Karpas-422 (cell line): Measurements from ENCODE around the gene TMC4. TPM values are rescaled to one million over a fixed set of nuclear protein-coding genes. Genes with fewer than 3 reads are reported as not detected.
"Not testable (repeated sequence)": the region's sequence is repeated elsewhere in the genome, so short reads cannot be mapped to it uniquely, and the experiment has no call there.

Experiments used
- DNase-seq: peaks from one replicate; pipeline ENCODE4 v3.0.0-alpha.2; 2015
- H2AFZ ChIP-seq: fragments of 200-600 bp; sonication (generic); 2 replicates; pipeline ENCODE4 v1.6.1; 2014; ENCODE audit warnings: antibody characterized with exemption, low read length, mixed read lengths
- H3K27ac ChIP-seq: fragments of 200-600 bp; sonication (generic); 2 replicates; pipeline ENCODE4 v1.5.1; 2014; ENCODE audit warnings: mild to moderate bottlenecking, low read length, moderate library complexity
- H3K27me3 ChIP-seq: fragments of 200-600 bp; sonication (generic); 2 replicates; pipeline ENCODE4 v1.6.1; 2014; ENCODE audit warnings: low read length, mixed read lengths
- H3K36me3 ChIP-seq: fragments of 200-600 bp; sonication (generic); 2 replicates; pipeline ENCODE4 v1.6.1; 2014; ENCODE audit warnings: low read length, mixed read lengths; ENCODE audit not compliant: insufficient read depth
- H3K4me1 ChIP-seq: fragments of 200-600 bp; sonication (generic); 2 replicates; pipeline ENCODE4 v1.6.1; 2014; ENCODE audit warnings: mild to moderate bottlenecking, low read length, mixed read lengths
- H3K4me2 ChIP-seq: fragments of 200-600 bp; sonication (generic); 2 replicates; pipeline ENCODE4 v1.6.1; 2014; ENCODE audit warnings: low read length, low read depth, mild to moderate bottlenecking; ENCODE audit not compliant: poor library complexity, severe bottlenecking
- H3K4me3 ChIP-seq: fragments of 200-600 bp; sonication (generic); 2 replicates; pipeline ENCODE4 v1.5.1; 2014; ENCODE audit warnings: mild to moderate bottlenecking, antibody characterized with exemption, low read length, mixed read lengths
- H3K79me2 ChIP-seq: fragments of 200-600 bp; sonication (generic); 2 replicates; pipeline ENCODE4 v1.6.1; 2014; ENCODE audit warnings: mild to moderate bottlenecking, low read length, mixed read lengths
- H3K9ac ChIP-seq: fragments of 200-600 bp; sonication (generic); 2 replicates; pipeline ENCODE4 v1.6.0; 2014; ENCODE audit warnings: low read length
- H3K9me2 ChIP-seq: fragments of 200-600 bp; sonication (generic), shearing (Covaris generic); replicated peaks from 2 replicates; pipeline ENCODE4 v1.6.0; 2014; ENCODE audit warnings: mild to moderate bottlenecking, low read length, moderate library complexity; ENCODE audit not compliant: insufficient read depth
- H3K9me3 ChIP-seq: fragments of 300-700, 200-600 bp; sonication (generic); 2 replicates; pipeline ENCODE4 v1.6.1; 2014; ENCODE audit warnings: low read length, mixed read lengths
- H4K20me1 ChIP-seq: fragments of 200-600 bp; sonication (generic); 2 replicates; pipeline ENCODE4 v1.6.1; 2014; ENCODE audit warnings: mild to moderate bottlenecking, antibody characterized with exemption, low read length, low read depth; ENCODE audit not compliant: insufficient read depth
- total RNA-seq: library from RNA; depleted of rRNA; stranded (reverse); fragments of >200 nt; shearing (Covaris generic); gene quantifications from 2 replicates; pipeline ENCODE4 v1.2.3, GENCODE V29; 2014; ENCODE audit warnings: low replicate concordance

The TMC4 gene
- total RNA-seq, 1 experiment from 2014 or later = not detected

GRCh38 chr19:54214217-54214616, 41.3 kb upstream of the TMC4 start:
- not testable (repeated sequence) for H3K4me3 ChIP-seq, H3K27me3 ChIP-seq, H3K4me2 ChIP-seq, H3K9me2 ChIP-seq, H3K79me2 ChIP-seq, H3K9me3 ChIP-seq, H4K20me1 ChIP-seq, H3K4me1 ChIP-seq, H3K27ac ChIP-seq, DNase-seq, H3K36me3 ChIP-seq, H2AFZ ChIP-seq, H3K9ac ChIP-seq

GRCh38 chr19:54211235-54211634, 38.3 kb upstream of the TMC4 start:
- H3K4me1 ChIP-seq = no peaks in the 10 kb centered on the region
- H3K9me3 ChIP-seq = no peaks in the 10 kb centered on the region
- no peak overlapping the region for H3K4me3 ChIP-seq
- no peaks in the 10 kb centered on the region for H3K9me2 ChIP-seq
- no peak overlapping the region for H2AFZ ChIP-seq
- H3K27ac ChIP-seq = no peak overlapping the region
- no peak overlapping the region for H3K4me2 ChIP-seq
- H3K79me2 ChIP-seq = no peaks in the 10 kb centered on the region
- peaks cover 25% of the 10 kb centered on the region for H4K20me1 ChIP-seq
- peaks cover 14% of the 10 kb centered on the region; the same call in 1 of the 2 replicates for H3K36me3 ChIP-seq
- no peak for DNase-seq
- H3K9ac ChIP-seq = no peak overlapping the region
- H3K27me3 ChIP-seq = no peaks in the 10 kb centered on the region

DNA sequence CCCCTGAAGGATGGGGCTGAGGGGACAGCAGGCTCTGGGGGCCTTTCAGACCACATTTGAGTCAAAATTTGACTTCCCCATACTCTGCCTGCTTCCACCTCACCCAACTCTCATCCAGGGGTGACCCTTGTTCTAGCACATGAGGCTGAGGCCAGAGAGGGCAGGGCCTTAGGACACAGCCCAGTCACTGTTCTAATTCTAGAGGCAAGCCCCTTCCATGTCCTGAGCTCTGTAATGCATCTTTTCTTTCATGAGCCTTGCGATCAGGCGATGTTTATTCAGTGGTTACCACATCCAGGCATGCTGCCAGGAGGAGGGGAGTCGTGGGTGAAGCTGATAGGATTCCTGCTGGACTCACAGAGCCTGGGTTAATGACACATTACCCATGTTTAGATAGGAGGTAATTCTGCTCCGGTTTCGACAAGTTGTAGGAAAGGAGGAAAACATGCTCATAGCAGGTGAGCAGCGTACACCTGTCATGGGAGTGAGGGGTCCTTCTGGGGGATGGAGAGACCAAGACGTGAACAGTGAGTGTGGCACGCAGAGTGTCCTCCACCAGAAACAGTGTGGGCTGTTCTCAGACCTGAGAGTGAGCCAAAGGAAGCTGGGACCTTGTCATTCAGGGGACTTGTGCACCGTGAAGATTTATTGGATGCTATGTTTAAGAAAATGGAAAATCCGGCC, 37.0 kb upstream of the TMC4 start:
- Histone ChIP-seq H3K79me2 (peaks cover 7% of the 10 kb centered on the region), H3K9ac (no peak overlapping the region), H3K9me2 (no peaks in the 10 kb centered on the region), H2AFZ (no peak overlapping the region), H3K9me3 (no peaks in the 10 kb centered on the region), H3K4me2 (no peak overlapping the region), H3K27ac (no peak overlapping the region), H3K4me1 (no peaks in the 10 kb centered on the region; the same call in 1 of the 2 replicates), H4K20me1 (peaks cover 38% of the 10 kb centered on the region), H3K4me3 (no peak overlapping the region), H3K27me3 (no peaks in the 10 kb centered on the region), H3K36me3 (peaks cover 25% of the 10 kb centered on the region)
- DNase-seq = peak; percentile 64

DNA sequence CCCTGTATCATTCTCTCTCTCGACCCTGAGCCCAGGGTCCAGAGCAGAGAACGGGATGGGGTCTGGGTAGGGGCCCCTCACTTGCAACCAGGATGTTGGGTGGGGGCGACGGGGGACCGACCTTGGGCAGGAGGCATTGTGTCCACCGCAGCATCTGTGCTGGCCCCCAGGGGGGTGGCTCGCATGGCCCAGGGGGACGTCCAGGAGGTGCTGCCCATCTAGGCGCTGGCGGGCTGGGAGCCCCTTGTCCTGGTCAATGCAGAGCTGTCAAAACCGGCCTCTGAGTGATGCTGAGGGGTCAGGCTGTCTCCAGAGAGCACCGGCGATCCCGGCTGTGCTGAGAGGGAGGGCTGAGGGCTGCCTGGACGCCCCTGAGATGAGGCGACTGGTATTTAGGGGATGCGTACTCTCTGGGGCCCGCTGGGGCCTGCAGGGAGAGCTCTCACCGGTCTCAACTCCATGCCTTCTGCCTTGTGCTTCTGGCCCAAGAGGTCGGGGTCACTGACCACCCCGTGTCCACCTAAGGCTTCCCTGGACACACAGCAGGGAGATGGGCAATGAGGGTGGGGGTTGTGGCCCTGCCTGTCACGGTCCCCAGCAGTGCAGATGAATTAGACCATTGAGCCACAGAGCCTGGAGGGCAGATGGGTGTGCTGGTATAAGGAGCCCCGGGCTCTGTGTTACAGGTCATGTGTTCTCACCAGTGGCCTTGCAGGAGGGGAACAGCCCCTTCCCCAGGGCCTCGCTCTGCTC, 36.3 kb upstream of the TMC4 start:
- no peak overlapping the region for H3K4me2 ChIP-seq
- DNase-seq = no peak
- no peak overlapping the region for H2AFZ ChIP-seq
- H3K4me1 ChIP-seq = no peaks in the 10 kb centered on the region; the same call in 1 of the 2 replicates
- H3K9me2 ChIP-seq = no peaks in the 10 kb centered on the region
- H3K9ac ChIP-seq = no peak overlapping the region
- peaks cover 32% of the 10 kb centered on the region for H3K36me3 ChIP-seq
- no peak overlapping the region for H3K27ac ChIP-seq
- no peaks in the 10 kb centered on the region for H3K9me3 ChIP-seq
- H3K4me3 ChIP-seq = no peak overlapping the region
- H3K79me2 ChIP-seq = peaks cover 14% of the 10 kb centered on the region
- H4K20me1 ChIP-seq = peaks cover 45% of the 10 kb centered on the region
- no peaks in the 10 kb centered on the region for H3K27me3 ChIP-seq

DNA sequence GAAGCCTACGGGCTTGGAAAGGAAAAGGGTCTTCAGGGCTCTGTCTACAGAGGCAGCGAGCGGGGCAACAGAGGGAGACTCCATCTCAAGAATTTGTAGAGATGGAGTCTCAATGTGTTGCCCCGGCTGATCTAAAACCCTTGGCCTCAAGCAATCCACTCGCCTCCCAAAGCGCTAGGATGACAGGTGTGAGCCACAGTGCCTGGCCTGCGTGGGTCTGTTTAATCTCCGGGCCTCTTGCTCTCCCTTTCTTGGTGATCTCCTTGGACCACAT, 35.8 kb upstream of the TMC4 start:
- Histone ChIP-seq H3K9me3 (no peaks in the 10 kb centered on the region), H3K79me2 (peaks cover 19% of the 10 kb centered on the region), H4K20me1 (peaks cover 50% of the 10 kb centered on the region), H2AFZ (no peak overlapping the region), H3K4me1 (no peaks in the 10 kb centered on the region; the same call in 1 of the 2 replicates), H3K4me2 (no peak overlapping the region), H3K27me3 (no peaks in the 10 kb centered on the region), H3K4me3 (no peak overlapping the region), H3K9ac (no peak overlapping the region), H3K9me2 (no peaks in the 10 kb centered on the region), H3K36me3 (peaks cover 37% of the 10 kb centered on the region), H3K27ac (no peak overlapping the region)
- DNase-seq = peak; percentile 71

DNA sequence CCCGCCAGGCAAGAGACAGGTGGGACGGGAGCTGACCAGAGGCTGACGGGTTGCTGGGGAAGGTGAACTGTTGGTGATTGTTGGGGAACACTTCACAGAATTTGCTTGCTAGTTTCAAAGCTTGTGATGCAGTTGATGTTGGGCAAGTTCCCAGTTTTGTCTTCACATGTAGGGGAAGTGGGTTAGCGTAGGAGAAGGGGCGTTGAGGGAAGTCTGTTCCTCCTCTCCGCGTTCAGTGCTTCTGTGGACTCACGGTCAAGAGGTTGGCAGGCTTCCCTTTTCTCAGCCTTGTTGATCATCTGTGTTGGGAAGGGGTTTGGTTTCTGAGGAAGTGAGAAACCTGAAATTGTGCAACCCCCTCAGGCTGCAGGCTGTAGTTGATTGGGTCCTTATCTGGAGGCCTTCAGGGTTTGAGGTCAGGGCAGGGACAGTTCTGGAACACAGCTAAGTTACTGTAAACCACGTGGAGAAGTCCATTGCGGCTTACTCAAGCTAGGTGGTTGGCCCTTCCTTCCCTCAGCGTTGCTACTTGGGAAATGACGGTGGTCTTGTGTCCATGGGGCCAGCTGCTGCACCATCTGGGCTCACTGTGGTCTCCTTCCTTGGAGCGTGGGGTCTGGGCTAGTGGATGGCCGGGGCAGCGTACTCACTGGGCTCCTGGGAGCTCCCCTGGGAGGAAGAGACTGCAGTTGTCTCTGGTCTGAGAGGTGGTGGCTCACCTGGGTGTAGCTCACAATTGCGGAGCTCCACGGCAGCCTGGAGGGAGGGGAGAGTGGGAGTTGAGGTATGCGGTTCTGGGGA, 35.2 kb upstream of the TMC4 start:
- peaks cover under 1% of the 10 kb centered on the region; the same call in 1 of the 2 replicates for H3K4me1 ChIP-seq
- no peak overlapping the region for H3K4me3 ChIP-seq
- H3K9me2 ChIP-seq = no peaks in the 10 kb centered on the region
- H3K4me2 ChIP-seq = no peak overlapping the region
- H4K20me1 ChIP-seq = peaks cover 56% of the 10 kb centered on the region
- no peak overlapping the region for H2AFZ ChIP-seq
- no peak overlapping the region for H3K27ac ChIP-seq
- peak; percentile 76 for DNase-seq
- no peaks in the 10 kb centered on the region for H3K9me3 ChIP-seq
- peaks cover 43% of the 10 kb centered on the region for H3K36me3 ChIP-seq
- no peak overlapping the region for H3K9ac ChIP-seq
- no peaks in the 10 kb centered on the region for H3K27me3 ChIP-seq
- peaks cover 25% of the 10 kb centered on the region for H3K79me2 ChIP-seq

- Histone ChIP-seq H3K9me3 (no peaks in the 10 kb centered on the region), H3K27me3 (no peaks in the 10 kb centered on the region), H4K20me1 (peaks cover 61% of the 10 kb centered on the region), H3K4me3 (no peak overlapping the region), H3K36me3 (peaks cover 48% of the 10 kb centered on the region), H3K27ac (no peak overlapping the region), H3K79me2 (peaks cover 30% of the 10 kb centered on the region), H3K9ac (no peak overlapping the region), H3K9me2 (no peaks in the 10 kb centered on the region), H2AFZ (no peak overlapping the region), H3K4me2 (no peak overlapping the region), H3K4me1 (peaks cover 6% of the 10 kb centered on the region)
- no peak for DNase-seq
Observed at GRCh38 chr19:54207676-54207982, 34.7 kb upstream of the TMC4 start.

GRCh38 chr19:54207193-54207592, 34.2 kb upstream of the TMC4 start:
- not testable (repeated sequence) for H3K27me3 ChIP-seq, H3K9me2 ChIP-seq, H3K9me3 ChIP-seq, H3K9ac ChIP-seq, H2AFZ ChIP-seq, DNase-seq, H3K4me2 ChIP-seq, H3K4me1 ChIP-seq, H3K4me3 ChIP-seq, H3K27ac ChIP-seq
- H4K20me1 ChIP-seq = peaks cover 65% of the 10 kb centered on the region
- H3K79me2 ChIP-seq = peaks cover 34% of the 10 kb centered on the region
- peaks cover 53% of the 10 kb centered on the region for H3K36me3 ChIP-seq
